OCI-LY7 (cell line): ENCODE data around the gene DGLUCY. TPM values are rescaled to one million over a fixed set of nuclear protein-coding genes. Genes with fewer than 3 reads are reported as not detected.

Experiments
- BruUV-seq: library from RNA; stranded (reverse); fragments of 400-500 nt; replicated peaks from 2 replicates; lab custom pipeline; 2021; lab: Mats Ljungman, UMichigan
- CTCF ChIA-PET: fragments of 300-600 bp; sonication (Branson Sonifier 250); formaldehyde crosslinking; loops from one replicate; lab custom pipeline; 2022; ENCODE audit warnings: antibody characterized with exemption; ENCODE audit not compliant: unreplicated experiment; lab: Charles Lee
- POLR2A ChIA-PET: fragments of 300-600 bp; sonication (Branson Sonifier 250); formaldehyde crosslinking; loops from one replicate; lab custom pipeline; 2022; ENCODE audit warnings: antibody characterized with exemption; lab: Charles Lee
- DNase-seq: peaks from one replicate; pipeline ENCODE4 v3.0.0-alpha.2; 2015; ENCODE audit warnings: low spot score
- H2AFZ ChIP-seq: fragments of 200-600 bp; sonication (generic), shearing (Covaris generic); 2 replicates; pipeline ENCODE4 v1.6.1; 2014; ENCODE audit warnings: mild to moderate bottlenecking, antibody characterized with exemption, low read length, moderate library complexity
- H3K27ac ChIP-seq: fragments of 200-600 bp; sonication (generic); 2 replicates; pipeline ENCODE4 v1.5.1; 2014; ENCODE audit warnings: mixed run types, low read depth, mild to moderate bottlenecking, moderate library complexity, low read length, inconsistent platforms; ENCODE audit not compliant: poor library complexity, severe bottlenecking
- H3K36me3 ChIP-seq: fragments of 200-600 bp; sonication (generic); 2 replicates; pipeline ENCODE4 v1.6.1; 2014; ENCODE audit warnings: mild to moderate bottlenecking, antibody characterized with exemption, low read length, moderate library complexity, mixed read lengths; ENCODE audit not compliant: insufficient read depth
- H3K4me1 ChIP-seq: fragments of 200-600 bp; sonication (generic); 2 replicates; pipeline ENCODE4 v1.5.1; 2014; ENCODE audit warnings: mild to moderate bottlenecking, low read length; ENCODE audit not compliant: insufficient read depth, poor library complexity, severe bottlenecking
- H3K4me2 ChIP-seq: fragments of 200-600 bp; sonication (generic); 2 replicates; pipeline ENCODE4 v1.6.1; 2014; ENCODE audit warnings: mild to moderate bottlenecking, low read length
- H3K4me3 ChIP-seq: fragments of 200-600 bp; sonication (generic); 2 replicates; pipeline ENCODE4 v1.5.1; 2014; ENCODE audit warnings: mild to moderate bottlenecking, low read depth, low read length; ENCODE audit not compliant: poor library complexity, severe bottlenecking
- H3K79me2 ChIP-seq: fragments of 200-600 bp; sonication (generic); 2 replicates; pipeline ENCODE4 v1.6.1; 2016; ENCODE audit warnings: low read depth, mild to moderate bottlenecking, low read length, moderate library complexity, mixed read lengths; ENCODE audit not compliant: insufficient read depth
- H3K9me2 ChIP-seq: fragments of 200-600 bp; sonication (generic); 2 replicates; pipeline ENCODE4 v1.6.1; 2016; ENCODE audit warnings: mild to moderate bottlenecking, low read length, mixed read lengths; ENCODE audit not compliant: insufficient read depth
- H3K9me3 ChIP-seq: fragments of 200-600 bp; sonication (generic); 2 replicates; pipeline ENCODE4 v1.6.1; 2014; ENCODE audit warnings: mild to moderate bottlenecking, mixed run types, low read length, mixed read lengths
- H4K20me1 ChIP-seq: fragments of 200-600 bp; sonication (generic); 2 replicates; pipeline ENCODE4 v1.6.1; 2014; ENCODE audit warnings: mild to moderate bottlenecking, antibody characterized with exemption, low read length, moderate library complexity, mixed read lengths; ENCODE audit not compliant: insufficient read depth
- EZH2phosphoT487 ChIP-seq: fragments of 200-600 bp; sonication (generic); IDR thresholded peaks from 2 replicates; pipeline ENCODE4 v1.6.1; 2018; ENCODE audit warnings: low read depth, borderline replicate concordance, mild to moderate bottlenecking, mixed run types, antibody characterized with exemption, low read length, moderate library complexity, mixed read lengths
- intact Hi-C: fragments of 100-400 bp; cut with micrococcal nuclease; formaldehyde crosslinking; loops from one replicate; pipeline ENCODE4 v1.10.0; 2022; ENCODE audit not compliant: unreplicated experiment
- total RNA-seq, 2 experiments: library from RNA; depleted of rRNA in 1 of 2; stranded (reverse); fragments of >200 nt in 1 of 2; shearing (Covaris generic) in 1 of 2; gene quantifications; 2 replicates each; pipeline ENCODE4 v1.2.3, GENCODE V29; 2014 to 2022
- TF ChIP-seq, protein P1 (sequence below): fragments of 200-600 bp; sonication (generic); conservative IDR thresholded peaks from 2 replicates; pipeline ENCODE4 v1.5.1; 2014; ENCODE audit warnings: mild to moderate bottlenecking, antibody characterized with exemption, low read length, moderate library complexity, mixed read lengths

Gene DGLUCY
- total RNA-seq, 2 experiments from 2014 or later, result 37.6 to 56.8 TPM

DNA sequence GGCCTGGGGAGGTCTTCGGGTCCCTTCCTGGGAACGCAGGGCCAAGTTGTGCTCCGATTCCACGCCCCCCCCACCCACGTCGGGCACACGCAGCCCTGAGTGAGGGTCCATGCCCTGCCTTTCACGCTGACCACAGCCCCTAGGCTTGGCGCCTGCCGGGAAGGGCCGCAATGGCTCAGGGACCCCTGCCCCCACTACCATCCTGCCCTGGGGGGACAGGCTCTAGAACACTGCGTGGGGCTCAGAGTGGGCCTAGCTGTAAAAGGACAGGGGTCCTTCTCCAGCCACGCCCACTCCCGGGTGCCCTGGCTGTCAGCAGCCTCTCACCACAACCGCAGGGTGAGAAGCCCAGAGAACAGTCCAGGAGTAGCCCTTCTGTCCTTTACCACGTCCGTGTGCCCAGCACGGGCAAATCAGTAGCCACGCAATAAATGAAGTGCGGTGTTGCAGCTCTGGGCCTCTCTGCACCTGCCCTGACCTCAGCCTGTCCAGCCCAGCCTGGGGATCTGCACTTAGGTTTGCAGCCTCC lies 140.0 kb downstream of the DGLUCY start:
- H3K9me3 ChIP-seq, result no peaks in the 10 kb centered on the region
- H3K79me2 ChIP-seq, result no peaks in the 10 kb centered on the region
- no peaks in the 10 kb centered on the region for H3K9me2 ChIP-seq
- no peaks in the 10 kb centered on the region for H3K36me3 ChIP-seq
- no peak overlapping the region for H3K27ac ChIP-seq
- H4K20me1 ChIP-seq, result no peaks in the 10 kb centered on the region
- peak overlapping the region; percentile 66 for H3K4me2 ChIP-seq
- H2AFZ ChIP-seq, result 0 out of 2 replicates have a peak overlapping the region, but pooled peaks have one; percentile 36
- no TSS peak for BruUV-seq
- intact Hi-C loops, result no loop called here
- ChIA-PET POLR2A (no interaction called here), CTCF (no interaction called here)
- H3K4me3 ChIP-seq, result peak overlapping the region; percentile 58
- TF ChIP-seq EZH2phosphoT487, result no peak
- TF ChIP-seq, protein P1, sequence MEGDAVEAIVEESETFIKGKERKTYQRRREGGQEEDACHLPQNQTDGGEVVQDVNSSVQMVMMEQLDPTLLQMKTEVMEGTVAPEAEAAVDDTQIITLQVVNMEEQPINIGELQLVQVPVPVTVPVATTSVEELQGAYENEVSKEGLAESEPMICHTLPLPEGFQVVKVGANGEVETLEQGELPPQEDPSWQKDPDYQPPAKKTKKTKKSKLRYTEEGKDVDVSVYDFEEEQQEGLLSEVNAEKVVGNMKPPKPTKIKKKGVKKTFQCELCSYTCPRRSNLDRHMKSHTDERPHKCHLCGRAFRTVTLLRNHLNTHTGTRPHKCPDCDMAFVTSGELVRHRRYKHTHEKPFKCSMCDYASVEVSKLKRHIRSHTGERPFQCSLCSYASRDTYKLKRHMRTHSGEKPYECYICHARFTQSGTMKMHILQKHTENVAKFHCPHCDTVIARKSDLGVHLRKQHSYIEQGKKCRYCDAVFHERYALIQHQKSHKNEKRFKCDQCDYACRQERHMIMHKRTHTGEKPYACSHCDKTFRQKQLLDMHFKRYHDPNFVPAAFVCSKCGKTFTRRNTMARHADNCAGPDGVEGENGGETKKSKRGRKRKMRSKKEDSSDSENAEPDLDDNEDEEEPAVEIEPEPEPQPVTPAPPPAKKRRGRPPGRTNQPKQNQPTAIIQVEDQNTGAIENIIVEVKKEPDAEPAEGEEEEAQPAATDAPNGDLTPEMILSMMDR, result no peak
- H3K4me1 ChIP-seq, result peaks cover 75% of the 10 kb centered on the region
- no peak for DNase-seq

DNA sequence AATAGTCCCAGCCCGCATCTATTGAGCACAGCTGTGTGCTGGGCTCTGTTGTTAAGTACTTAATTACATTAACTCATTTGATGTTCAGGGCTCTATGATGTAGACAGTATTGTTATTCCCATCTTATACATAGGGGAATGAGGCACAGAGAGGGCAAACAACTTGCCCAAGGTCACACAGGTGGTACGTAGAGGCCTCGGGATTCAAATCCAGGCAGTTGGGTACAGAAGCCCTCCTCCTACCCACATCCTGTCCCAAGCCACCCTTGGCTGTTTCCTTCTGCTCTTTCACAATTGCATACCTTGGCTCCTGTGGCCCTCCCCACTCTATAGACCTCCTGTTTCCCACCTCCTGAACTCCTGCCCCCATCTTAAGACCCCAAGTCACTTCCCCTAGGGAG lies 140.6 kb downstream of the DGLUCY start:
- Histone ChIP-seq H3K4me2 (peak overlapping the region; percentile 66), H2AFZ (no peak overlapping the region), H3K4me1 (peaks cover 69% of the 10 kb centered on the region), H3K79me2 (no peaks in the 10 kb centered on the region), H3K27ac (no peak overlapping the region), H3K9me3 (no peaks in the 10 kb centered on the region), H3K9me2 (no peaks in the 10 kb centered on the region), H3K4me3 (no peak overlapping the region), H3K36me3 (no peaks in the 10 kb centered on the region), H4K20me1 (no peaks in the 10 kb centered on the region)
- ChIA-PET CTCF (no interaction called here), POLR2A (no interaction called here)
- intact Hi-C loops, result no loop called here
- DNase-seq, result peak; percentile 47
- no TSS peak for BruUV-seq
- TF ChIP-seq, protein P1, result no peak
- no peak for TF ChIP-seq EZH2phosphoT487

DNA sequence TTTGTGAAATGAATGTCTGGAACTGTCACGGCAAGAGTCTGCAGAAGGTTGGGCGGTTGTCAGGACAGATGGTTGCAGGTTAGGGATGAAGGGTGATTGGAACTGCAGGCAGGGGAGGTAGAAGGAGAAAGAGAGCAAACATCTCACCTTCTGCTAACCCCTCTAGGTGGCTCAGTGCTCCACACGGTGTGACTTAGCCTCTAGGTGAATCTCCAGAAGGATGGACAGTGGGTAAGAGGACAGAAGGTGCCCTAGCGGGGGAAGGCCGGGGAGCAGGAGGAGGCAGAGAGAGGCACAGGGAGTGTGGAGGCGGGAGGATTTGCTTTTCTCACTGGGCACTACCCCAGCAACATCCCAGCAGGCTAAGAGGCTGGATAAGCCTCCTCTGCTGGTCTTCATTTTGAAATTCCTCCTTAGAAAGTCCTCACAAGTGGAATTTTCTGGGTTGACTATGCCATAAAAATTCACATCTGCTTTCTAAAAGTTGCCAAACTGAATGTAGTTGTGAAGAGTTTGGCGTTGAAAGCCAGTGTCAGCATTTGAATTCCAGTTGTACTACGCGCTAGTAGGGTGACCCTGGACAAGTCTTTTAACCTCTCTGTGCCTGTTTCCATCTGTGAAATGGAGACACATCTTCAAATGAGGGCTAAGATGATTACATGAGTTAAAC lies 141.3 kb downstream of the DGLUCY start:
- H3K9me3 ChIP-seq, result no peaks in the 10 kb centered on the region
- no peaks in the 10 kb centered on the region for H3K36me3 ChIP-seq
- no peak overlapping the region for H3K4me3 ChIP-seq
- TF ChIP-seq, protein P1, result peak; percentile 38; the same call in 1 of the 2 replicates
- no peak for TF ChIP-seq EZH2phosphoT487
- DNase-seq, result no peak
- H2AFZ ChIP-seq, result no peak overlapping the region
- H4K20me1 ChIP-seq, result no peaks in the 10 kb centered on the region
- peak overlapping the region; percentile 66; the same call in 1 of the 2 replicates for H3K4me2 ChIP-seq
- H3K9me2 ChIP-seq, result no peaks in the 10 kb centered on the region
- CTCF ChIA-PET, result interaction anchor here (1.4 kb wide), 1 partner anchor 13 kb away, joined by 3 read pairs; no protein-coding TSS in a partner anchor
- intact Hi-C loops, result no loop called here
- BruUV-seq, result no TSS peak
- H3K27ac ChIP-seq, result no peak overlapping the region
- POLR2A ChIA-PET, result interaction anchor here (0.6 to 1.7 kb wide), 3 partner anchors 14 to 411 kb away, joined by 3 to 7 read pairs (median 3); no protein-coding TSS in a partner anchor
- peaks cover 62% of the 10 kb centered on the region for H3K4me1 ChIP-seq
- no peaks in the 10 kb centered on the region for H3K79me2 ChIP-seq
